GM21367 (cell line): ENCODE data around the gene XCR1.
"Not testable (repeated sequence)": the region's sequence is repeated elsewhere in the genome, so short reads cannot be mapped to it uniquely, and the experiment has no call there.

Source experiments
- ATAC-seq: cut with Tn5 transposase; IDR thresholded peaks from one replicate; pipeline ENCODE4 v1.9.1; 2021; ENCODE audit not compliant: unreplicated experiment

Gene XCR1, protein sequence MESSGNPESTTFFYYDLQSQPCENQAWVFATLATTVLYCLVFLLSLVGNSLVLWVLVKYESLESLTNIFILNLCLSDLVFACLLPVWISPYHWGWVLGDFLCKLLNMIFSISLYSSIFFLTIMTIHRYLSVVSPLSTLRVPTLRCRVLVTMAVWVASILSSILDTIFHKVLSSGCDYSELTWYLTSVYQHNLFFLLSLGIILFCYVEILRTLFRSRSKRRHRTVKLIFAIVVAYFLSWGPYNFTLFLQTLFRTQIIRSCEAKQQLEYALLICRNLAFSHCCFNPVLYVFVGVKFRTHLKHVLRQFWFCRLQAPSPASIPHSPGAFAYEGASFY

DNA sequence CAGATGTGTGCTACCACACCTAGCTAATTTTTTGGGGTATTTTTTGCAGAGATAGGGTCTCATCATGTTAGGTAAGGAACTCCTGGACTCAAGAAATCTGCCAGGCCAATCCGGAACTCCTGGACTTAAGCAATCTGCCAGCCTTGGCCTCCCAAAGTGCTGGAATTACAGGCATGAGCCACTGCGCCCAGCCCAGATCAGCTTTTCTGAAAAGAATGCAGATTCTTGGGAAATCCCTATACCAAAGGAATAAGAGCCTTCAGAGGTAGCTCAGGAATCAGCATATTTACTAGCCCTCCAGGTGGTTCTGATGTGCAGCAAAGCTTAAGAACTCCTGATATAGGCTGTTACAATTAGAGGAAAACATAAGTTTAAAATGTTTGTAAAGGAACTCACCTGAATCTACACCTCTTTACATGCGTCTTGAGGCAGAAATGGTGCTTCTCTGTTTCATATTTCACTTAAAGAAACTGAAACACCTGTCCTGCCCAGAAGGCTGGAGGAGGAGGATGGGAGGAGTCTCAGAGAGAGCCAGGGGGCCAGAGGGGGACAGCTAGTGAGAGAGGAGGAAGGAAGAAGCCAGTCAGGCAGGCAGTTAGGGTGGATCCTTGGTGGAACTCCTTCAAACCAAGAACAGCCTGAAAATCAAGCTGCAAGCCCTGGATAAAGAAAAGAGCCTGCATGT is at the start of gene XCR1:
TSS of gene XCR1 (minus strand) at position 463 of the 685 bp plus-strand sequence. CDS start 5,536 bp downstream, outside the sequence.
- ATAC-seq = no peak

DNA sequence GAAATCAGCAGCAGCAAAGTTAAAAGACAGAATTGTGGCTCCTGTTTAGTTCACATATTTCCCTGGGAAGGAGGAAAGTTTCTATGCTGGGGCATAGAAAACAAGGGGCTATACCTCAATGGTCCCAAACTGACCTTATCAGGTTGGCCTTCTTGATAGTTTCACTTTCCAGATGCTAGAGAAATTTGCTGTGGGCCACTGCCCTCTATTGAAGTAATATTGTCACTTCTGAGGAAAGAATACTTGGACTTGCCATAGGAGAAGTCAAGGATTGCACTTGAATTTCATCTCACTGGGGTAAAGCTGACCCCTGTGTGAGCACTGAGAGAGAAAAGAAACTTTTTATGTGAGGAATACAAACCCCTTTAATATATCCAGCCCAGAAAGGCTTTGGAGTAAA is 49.3 kb upstream of the XCR1 start:
- ATAC-seq = no peak

DNA sequence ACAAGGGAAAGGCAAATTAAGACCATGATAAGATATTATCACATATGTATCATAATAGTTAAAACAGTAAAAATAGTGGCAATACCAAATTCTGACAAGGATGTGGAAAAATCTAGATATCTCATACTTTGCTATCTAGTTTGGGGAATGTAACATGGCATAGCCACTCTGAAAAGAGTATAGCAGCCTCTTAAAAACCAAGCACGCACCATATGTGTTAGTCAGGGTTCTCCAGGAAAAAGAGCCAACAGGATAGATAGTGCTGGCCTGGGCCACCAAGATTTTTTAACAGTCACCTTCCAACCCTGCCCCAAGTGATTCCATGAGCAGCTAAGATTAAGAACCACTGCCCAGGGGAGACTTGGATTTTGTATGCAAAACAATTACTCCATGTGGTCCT is 48.5 kb upstream of the XCR1 start:
- ATAC-seq = no peak

DNA sequence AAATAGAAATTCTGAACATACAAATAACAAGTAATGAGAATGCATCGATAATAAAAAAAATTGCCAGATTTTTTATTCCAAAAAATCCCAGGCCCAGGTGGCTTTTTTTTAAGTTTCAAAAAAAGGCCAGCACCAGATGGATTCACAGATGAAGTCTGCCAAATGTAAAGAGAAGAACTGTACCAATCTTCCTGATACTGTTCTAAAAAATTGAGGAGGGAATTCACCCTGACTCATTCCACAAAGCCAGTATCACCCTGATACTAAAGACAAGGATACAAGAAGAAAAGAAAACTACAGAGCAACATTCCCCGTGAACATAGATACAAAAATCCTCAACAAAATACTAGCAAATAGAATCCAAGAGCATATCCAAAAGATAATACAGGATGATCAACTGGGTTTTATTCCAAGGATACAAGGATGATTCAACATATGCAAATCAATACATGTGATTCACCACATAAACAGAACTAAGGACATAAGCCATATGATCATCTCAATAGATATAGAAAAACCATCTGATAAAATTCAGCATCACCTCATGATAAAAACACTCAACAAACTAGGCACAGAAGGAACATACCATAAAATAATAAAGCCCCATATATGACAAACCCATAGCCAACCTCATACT is 44.1 kb upstream of the XCR1 start:
- ATAC-seq = no peak

DNA sequence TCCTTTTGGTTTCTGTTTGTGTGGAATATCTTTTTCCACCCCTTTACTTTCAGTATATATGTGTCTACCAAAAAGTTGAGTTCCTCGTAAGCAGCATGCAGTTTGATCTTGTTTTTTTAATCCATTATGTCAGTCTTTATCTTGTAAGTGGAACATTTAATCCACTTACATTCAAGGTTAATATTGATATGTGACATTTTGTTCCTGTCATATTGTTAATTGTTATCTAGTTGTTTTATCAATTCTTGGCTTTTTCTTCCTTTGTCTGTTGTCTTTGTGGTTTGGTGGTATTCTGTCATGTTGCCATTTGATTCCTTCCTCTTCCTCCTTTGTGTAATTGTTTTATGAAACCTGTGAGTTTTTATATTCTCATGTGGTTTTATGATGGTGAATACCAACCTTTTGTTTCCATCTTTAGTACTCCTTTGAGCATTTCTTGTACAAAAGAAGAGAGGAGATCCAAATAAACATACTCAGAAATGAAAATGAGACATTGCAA is 43.4 kb upstream of the XCR1 start:
- no peak for ATAC-seq

DNA sequence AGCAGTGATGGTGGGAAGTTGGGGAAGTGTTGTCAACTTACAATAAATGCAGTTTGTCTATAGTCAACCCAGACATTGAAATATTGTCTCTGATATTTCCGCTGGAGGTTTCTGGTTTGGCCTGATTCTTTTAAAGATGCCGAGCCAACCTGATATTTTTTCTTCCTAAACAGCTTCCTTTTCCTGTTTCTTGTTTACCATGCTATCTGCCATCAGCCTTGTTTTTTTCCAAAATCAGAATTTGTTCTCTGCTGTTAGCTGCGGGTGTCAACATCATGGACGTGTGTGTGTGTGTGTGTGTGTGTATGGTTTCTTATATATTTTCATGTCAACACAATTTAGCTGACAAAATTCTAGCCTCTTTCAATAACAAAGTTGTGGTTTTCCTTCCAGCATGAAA is 41.2 kb upstream of the XCR1 start:
- no peak for ATAC-seq

DNA sequence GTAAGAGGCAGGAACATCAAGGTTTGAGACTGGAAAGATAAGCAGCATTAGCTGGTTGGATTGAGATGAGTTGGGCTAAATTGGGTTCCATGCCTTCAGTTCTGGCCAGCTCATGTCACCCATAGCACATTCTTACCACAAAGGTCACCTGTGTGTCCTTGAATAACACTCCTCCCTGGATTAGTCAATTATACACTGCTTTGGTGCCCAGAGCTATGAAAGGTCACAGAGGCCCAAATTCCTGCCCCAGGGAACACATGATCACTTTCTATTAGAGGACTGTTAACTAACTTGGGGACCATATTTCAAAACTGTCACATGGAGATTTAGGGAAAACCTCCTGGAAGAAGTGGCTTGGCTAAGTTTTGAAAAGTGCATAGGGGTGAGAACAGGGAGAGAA is 40.1 kb upstream of the XCR1 start:
- no peak for ATAC-seq

DNA sequence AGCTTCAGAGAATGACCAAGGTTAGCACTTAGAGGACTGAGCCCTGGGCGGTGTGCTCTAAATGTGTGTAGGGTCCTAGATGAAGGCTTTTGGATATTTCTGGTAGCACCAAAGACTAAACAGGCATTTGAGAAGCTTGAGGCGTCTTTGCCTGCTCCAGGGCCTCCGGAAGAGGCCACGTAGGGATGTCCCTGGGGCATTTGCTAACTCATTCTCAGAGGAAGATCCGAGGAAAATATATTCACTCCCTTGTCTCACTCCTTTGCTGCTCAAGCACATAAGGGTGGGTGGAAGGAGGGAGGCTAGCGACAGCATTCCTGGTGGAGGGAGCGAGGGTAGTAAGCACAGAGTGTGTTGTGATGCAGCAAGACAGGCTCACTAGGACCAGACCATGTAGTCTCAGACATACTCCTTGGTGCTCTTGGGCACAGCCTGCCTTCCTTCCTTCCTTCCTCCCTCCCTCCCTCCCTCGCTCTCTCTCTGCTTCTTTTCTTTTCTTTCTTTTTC is 38.5 kb upstream of the XCR1 start:
- ATAC-seq = no peak

DNA sequence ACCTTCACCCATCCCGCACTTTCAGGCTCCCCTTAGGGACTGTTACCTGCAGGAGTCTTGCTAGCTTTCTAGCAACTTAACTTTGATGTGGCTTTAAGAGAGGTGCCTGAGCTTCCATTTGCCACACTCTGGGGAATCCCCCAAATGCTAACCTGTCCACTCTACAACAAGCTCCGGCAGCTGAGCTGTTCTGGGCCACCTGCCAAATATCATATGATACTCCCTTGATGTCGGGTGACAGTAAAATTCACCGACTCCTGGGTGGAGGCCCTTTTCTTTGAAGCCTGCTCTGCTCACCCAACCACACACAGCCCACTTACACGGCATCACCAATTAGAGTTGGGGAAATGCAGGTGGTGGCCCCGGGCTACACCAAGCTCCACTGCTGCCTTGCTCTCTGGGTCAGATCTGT is 38.0 kb upstream of the XCR1 start:
- ATAC-seq = no peak

DNA sequence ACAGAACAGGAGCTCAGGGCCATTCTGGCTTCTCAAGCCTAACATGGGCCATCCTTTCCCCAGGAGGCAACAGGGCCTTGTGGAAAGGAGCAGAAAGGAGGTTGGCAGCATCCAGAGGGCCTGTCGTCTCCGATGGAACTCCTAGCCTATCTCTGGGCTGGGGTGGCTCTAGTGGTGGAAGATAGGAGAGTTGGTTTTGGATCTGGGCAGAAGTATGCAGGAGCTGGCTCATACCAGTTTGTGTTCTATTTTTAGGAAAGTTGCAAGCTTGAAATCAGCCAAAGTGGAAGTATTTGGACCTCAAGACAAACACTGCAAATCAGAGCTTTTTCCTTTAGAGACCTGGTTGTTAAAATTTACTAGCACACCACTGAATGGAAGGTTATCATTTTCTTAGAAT is 35.4 kb upstream of the XCR1 start:
- no peak for ATAC-seq

DNA sequence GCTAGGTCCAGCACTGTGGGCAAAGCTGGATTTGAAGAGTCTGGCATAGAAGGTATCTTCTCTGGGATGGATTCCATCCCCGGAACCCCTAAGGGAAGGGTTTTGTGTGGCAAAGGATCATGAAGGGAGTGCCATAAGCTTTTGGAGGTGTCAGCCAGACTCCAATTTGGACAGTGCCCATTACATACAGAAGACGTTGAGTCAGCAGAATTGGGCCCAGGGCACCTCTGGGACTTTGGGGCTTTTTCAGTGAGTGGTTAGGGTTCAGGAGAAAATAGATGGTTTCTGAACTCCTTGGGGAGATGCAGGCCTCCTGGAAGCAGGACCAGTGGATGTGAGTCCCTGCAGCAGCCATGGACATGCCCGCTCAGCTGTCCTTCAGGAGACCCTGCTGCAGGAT is 34.6 kb upstream of the XCR1 start:
- no peak for ATAC-seq

DNA sequence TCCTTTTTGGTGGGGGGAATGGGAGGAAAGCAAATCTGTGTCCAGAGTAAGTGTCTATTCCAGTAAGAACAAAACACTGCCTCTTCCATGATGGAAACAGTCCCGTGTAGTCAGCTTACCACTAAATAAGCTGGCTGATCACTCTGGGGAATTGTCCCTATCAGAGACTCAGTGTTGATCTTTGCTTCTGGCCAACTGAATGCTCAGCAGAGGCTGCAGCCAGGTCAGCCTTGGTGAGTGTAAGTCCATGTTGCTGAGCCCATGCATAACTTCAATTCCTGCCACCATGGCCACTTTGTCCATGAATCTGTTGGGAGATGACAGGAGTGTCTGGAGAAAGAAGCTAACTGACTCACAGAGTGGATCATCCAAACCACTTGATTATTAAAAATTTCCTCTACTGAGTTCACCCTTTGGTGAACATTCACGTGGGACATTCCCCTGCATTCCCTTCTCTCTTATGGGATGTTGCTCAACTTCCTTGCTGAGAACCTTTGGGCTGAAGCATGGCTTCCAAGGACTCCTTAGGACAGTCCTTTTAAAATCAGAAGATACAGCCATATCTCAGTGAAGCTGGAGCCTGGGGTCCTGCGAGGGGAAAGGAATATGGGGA is 33.9 kb upstream of the XCR1 start:
- no peak for ATAC-seq

DNA sequence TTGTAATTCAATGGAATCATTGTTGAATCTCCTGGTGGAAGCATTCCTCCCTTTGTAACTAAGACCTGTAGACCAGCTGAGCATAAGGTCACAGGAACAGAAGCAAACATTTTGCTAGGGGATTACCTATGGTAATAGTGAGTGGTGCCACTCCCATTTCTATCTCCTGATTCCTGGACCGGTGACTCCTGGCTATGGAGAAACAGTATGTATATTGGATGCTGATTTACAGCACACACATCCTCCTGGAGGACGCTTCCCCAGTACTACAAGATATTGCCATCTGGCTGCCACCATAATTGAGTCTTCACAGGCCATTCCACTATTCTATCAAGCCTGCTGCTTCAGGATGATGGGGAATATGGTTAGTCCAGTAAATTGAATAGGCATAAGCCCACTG is 33.3 kb upstream of the XCR1 start:
- no peak for ATAC-seq

DNA sequence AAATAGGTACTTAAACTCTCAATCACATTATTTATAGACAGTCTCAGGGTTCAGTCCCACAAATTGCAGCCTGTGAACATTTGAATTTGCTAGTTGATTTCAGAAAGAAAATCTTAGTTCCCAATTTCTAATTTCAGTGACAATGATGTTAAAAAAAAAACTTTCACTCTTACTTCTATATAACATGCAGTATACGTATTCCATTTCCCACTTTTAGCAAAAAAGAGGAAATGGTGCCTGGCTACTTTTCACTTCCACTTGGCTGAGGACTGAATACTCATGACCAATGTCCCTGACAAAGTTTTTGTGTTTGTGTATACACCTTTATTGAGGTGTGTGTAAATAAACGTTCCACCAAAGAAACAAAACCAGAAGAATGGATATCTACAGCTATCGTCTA is 32.1 kb upstream of the XCR1 start:
- ATAC-seq = no peak

DNA sequence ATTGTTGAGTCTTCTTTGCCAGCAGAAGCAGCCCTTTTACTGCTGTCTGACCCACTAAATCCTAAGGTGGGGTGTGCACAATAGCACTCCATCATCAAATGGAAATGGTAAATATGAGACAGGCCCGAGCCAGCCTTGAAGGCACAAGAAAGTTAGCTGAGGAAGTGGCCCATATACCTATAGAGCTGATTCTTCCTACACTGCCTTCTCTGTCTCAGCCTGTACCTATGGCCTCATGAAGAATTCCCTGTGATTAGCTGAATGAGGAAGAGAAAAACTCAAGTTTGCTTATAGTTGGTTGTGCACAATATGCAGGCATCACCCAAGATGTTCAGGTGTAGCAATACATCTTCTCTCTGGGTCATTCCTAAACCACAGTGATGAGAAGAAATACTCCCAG is 31.7 kb upstream of the XCR1 start:
- no peak for ATAC-seq

DNA sequence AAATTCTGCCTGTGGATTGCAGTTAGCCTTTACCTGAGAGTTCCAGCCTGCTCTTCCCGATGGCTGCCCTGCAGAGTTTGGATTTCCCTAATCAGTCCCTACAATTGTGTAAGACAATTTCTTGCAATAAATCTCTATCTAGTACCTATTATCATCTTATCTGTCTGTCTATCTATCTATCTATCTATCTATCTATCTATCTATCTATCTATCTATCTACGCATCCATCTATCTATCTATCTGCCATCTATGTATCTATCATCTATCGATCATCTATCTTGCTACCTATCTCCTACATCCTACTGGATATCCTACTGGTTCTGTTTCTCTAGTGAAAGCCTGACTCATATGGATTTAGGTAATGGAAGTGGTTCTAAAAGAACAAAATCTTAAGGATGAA is 30.4 kb upstream of the XCR1 start:
- no peak for ATAC-seq

DNA sequence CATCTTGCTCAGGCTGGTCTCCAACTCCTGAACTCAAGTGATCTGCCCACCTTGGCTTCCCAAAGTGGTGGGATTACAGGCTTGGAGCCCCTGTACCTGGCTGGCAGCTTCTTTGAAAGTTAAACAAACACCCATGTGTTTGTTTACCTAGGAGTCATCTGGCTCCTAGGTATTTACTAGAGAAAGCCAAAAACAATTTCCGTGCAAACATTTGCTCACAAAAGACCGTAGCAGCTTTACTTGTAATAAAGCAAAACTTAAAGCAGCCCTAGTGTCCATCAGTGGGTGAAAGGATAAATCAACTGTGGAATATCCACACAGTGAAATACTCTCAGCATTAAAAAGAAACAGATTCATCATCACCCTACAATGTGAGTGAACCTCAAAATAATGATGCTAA is 29.4 kb upstream of the XCR1 start:
- ATAC-seq = no peak

DNA sequence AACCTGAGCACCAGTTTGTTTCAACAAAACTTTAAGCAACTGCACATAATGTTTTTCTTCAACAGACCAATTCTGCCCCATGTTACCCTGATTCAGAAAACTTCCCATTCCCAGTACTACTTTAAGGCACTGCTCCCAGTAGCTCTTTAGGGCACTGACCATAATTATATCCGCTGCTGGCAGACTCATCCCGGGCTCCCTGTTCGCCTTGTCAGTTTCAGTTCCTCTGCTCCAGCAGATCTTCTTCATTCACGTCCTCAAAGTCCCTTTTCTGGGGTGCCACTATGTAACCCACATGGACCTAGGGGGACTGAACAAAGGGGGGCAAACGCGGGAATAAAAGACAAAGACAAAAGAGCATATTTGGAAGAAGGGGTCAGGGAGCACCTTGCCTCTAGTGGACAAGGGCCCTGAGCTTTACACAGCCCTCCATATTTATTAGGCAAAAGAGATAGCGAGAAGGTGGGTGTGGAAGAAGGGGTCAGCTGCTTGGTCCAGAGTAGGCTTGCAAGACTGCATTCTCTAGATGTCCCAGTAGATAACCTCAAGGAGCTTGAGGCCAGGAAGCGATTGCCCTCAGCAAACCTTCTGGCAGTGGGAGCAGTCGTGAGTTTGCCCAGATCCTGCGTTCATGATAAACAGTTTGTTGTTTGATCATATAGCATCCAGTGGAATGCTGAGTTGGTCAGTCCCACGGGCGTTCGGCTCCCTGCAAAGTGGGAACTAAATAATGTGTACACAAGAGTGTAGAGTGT is 26.7 kb upstream of the XCR1 start:
- not testable (repeated sequence) for ATAC-seq

DNA sequence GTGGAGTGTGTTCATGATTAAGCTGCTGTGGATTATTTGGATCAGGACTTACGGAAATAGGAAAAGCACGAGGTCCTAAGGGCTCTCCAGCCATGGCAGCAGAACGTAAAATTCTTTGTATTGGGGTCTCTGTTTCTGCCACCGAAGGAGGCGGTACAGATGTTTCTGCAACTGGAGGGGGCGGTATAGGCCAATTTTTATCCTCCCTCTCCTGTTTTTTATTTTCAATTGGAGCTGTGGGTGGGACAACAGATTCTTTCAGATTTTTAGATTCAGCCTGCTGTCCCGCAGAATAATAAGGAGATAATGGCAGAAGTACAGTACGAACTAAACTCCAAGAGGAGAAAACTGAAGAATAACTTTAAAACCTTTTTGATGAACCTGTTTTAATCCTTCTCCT is 26.0 kb upstream of the XCR1 start:
- ATAC-seq = not testable (repeated sequence)

DNA sequence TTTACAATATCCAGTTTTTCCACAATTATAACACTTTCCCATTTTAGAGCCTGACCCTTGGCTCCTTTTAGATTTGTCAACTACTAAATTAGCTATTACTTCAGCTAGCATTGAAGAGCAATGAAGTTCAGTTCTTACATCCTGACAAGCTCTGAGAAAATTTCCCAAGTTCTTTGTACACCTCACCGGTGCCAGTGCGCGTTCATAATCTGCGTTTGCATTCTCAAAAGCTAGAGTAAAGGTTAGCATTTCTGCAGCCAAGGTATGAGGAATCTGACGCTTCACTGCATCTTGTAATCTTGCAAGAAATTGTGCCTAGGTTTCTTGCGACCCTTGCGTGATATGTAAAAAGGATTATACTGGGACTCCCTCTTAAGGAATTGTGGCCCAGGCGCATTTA is 25.2 kb upstream of the XCR1 start:
- no peak for ATAC-seq

DNA sequence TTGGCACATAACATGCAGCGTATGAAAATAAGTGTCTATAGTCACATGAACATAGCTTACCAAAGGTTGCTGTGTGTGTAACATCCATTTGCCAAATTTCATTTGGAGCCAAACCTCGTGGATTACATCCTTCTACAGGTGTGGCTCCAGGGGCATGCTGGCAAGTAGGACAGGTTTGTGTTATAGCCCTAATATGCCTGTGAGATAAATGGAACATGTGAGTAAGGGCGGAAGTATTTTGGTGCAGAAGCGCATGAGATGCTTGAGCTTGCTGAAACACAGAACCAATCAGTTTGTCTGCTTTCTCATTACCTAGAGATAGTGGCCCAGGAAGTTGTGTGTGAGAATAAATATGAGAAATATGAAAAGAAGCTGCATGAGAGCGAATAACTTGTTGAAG is 21.8 kb upstream of the XCR1 start:
- no peak for ATAC-seq
